ENCODE data around the gene STXBP3. TPM values are rescaled to one million over a fixed set of nuclear protein-coding genes. Genes with fewer than 3 reads are reported as not detected.

Gene STXBP3
- total and polyA plus RNA-seq, 4 donors, result 10.9 to 33.0 (median 23.2) TPM

DNA sequence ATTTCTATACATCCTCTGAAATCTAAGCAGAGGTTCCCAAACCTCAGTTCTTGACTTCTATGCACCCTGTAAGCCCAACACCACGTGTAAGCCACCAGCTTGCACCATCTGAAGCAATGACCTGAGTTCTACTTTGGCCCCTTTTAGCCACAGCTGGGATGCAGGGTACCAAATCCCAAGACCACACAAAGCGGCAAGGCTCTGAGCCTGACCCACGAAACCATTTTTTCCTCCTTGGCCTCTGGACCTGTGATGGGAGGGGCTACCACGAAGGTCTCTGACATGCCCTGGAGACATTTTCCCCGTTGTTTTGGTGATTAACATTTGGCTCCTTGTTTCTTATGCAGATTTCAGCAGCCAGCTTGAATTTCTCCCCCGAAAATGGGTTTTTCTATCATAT, 38.8 kb downstream of the STXBP3 start:
- H3K27ac ChIP-seq (ENCODE audit: low read depth in 1 of 2, low read length in 2 of 2), result no peak overlapping the region
- 95% methylated on average over 6 of the region's 6 CpGs for WGBS
- H3K4me3 ChIP-seq (ENCODE audit: low read depth in 1 of 3, low read length in 3 of 3), result no peak overlapping the region
- no peaks in the 10 kb centered on the region for H3K4me1 ChIP-seq (ENCODE audit: control insufficient read depth in 4 of 4, insufficient read depth in 4 of 4, low read length in 3 of 4)
- no peaks in the 10 kb centered on the region for H3K27me3 ChIP-seq (ENCODE audit: control insufficient read depth in 4 of 4, insufficient read depth in 4 of 4, low read length in 3 of 4)
- H3K9me3 ChIP-seq (ENCODE audit: control insufficient read depth in 4 of 4, low read length in 3 of 4), result peaks cover 2 to 9% (median 7%) of the 10 kb centered on the region in 4 donors
- no peak for TF ChIP-seq YY1 (IDR thresholded peaks at IDR 0.05)
- TF ChIP-seq, protein P1, sequence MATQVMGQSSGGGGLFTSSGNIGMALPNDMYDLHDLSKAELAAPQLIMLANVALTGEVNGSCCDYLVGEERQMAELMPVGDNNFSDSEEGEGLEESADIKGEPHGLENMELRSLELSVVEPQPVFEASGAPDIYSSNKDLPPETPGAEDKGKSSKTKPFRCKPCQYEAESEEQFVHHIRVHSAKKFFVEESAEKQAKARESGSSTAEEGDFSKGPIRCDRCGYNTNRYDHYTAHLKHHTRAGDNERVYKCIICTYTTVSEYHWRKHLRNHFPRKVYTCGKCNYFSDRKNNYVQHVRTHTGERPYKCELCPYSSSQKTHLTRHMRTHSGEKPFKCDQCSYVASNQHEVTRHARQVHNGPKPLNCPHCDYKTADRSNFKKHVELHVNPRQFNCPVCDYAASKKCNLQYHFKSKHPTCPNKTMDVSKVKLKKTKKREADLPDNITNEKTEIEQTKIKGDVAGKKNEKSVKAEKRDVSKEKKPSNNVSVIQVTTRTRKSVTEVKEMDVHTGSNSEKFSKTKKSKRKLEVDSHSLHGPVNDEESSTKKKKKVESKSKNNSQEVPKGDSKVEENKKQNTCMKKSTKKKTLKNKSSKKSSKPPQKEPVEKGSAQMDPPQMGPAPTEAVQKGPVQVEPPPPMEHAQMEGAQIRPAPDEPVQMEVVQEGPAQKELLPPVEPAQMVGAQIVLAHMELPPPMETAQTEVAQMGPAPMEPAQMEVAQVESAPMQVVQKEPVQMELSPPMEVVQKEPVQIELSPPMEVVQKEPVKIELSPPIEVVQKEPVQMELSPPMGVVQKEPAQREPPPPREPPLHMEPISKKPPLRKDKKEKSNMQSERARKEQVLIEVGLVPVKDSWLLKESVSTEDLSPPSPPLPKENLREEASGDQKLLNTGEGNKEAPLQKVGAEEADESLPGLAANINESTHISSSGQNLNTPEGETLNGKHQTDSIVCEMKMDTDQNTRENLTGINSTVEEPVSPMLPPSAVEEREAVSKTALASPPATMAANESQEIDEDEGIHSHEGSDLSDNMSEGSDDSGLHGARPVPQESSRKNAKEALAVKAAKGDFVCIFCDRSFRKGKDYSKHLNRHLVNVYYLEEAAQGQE (IDR thresholded peaks at IDR 0.05), result no peak
- TF ChIP-seq, protein P2, sequence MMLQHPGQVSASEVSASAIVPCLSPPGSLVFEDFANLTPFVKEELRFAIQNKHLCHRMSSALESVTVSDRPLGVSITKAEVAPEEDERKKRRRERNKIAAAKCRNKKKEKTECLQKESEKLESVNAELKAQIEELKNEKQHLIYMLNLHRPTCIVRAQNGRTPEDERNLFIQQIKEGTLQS (IDR thresholded peaks at IDR 0.05), result no peak
- peaks cover 6 to 35% (median 27%) of the 10 kb centered on the region in 4 donors for H3K36me3 ChIP-seq (ENCODE audit: control insufficient read depth in 4 of 4, insufficient read depth in 3 of 4, low read depth in 1 of 4, low read length in 3 of 4)
- no peak overlapping the region for H3K9ac ChIP-seq (ENCODE audit: low read depth in 1 of 2, low read length in 2 of 2)
- DNase-seq (ENCODE audit: low spot score), result no peak

DNA sequence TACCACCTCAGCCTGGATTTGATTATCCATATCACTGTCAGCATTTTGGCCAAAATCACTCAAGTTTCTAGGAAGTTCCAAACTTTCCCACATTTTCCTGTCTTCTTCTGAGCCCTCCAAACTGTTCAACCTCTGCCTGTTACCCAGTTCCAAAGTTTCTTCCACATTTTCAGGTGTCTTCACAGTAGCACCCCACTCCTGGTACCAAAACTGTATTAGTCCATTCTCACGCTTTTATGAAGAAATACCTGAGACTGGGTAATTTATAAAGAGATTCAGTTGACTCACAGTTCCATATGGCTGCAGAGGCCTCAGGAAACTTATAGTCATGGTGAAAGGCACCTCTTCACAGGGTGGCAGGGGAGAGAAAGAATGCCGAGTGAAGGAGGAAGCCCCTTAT, 39.4 kb downstream of the STXBP3 start:
- no peaks in the 10 kb centered on the region for H3K27me3 ChIP-seq (ENCODE audit: control insufficient read depth in 4 of 4, insufficient read depth in 4 of 4, low read length in 3 of 4)
- no peak for DNase-seq (ENCODE audit: low spot score)
- no peak overlapping the region for H3K4me3 ChIP-seq (ENCODE audit: low read depth in 1 of 3, low read length in 3 of 3)
- no peak overlapping the region for H3K27ac ChIP-seq (ENCODE audit: low read depth in 1 of 2, low read length in 2 of 2)
- H3K9me3 ChIP-seq (ENCODE audit: control insufficient read depth in 4 of 4, low read length in 3 of 4), result peaks cover 2 to 9% (median 7%) of the 10 kb centered on the region in 4 donors
- no peak overlapping the region for H3K9ac ChIP-seq (ENCODE audit: low read depth in 1 of 2, low read length in 2 of 2)
- H3K36me3 ChIP-seq (ENCODE audit: control insufficient read depth in 4 of 4, insufficient read depth in 3 of 4, low read depth in 1 of 4, low read length in 3 of 4), result peaks cover 6 to 35% (median 27%) of the 10 kb centered on the region in 4 donors
- no peaks in the 10 kb centered on the region for H3K4me1 ChIP-seq (ENCODE audit: control insufficient read depth in 4 of 4, insufficient read depth in 4 of 4, low read length in 3 of 4)
- WGBS, result 98% methylated on average over 2 of the region's 2 CpGs
- TF ChIP-seq JUND (IDR thresholded peaks at IDR 0.05) (no peak), HNF4A (conservative IDR thresholded peaks at IDR 0.05) (no peak), RXRA (IDR thresholded peaks at IDR 0.05) (no peak), RAD21 (IDR thresholded peaks at IDR 0.05) (no peak), EGR1 (IDR thresholded peaks at IDR 0.05; ENCODE audit: low read depth in 2 of 2) (no peak), TAF1 (conservative IDR thresholded peaks at IDR 0.05) (no peak), SP1 (IDR thresholded peaks at IDR 0.05) (no peak), NR2F2 (IDR thresholded peaks at IDR 0.05) (no peak), FOXA1 (IDR thresholded peaks at IDR 0.05) (no peak), YY1 (IDR thresholded peaks at IDR 0.05) (no peak), HNF4G (IDR thresholded peaks at IDR 0.05) (no peak), GABPA (IDR thresholded peaks at IDR 0.05 in 1 of 2, conservative IDR thresholded peaks at IDR 0.05 in 1 of 2) (no peak)
- TF ChIP-seq, protein P3, sequence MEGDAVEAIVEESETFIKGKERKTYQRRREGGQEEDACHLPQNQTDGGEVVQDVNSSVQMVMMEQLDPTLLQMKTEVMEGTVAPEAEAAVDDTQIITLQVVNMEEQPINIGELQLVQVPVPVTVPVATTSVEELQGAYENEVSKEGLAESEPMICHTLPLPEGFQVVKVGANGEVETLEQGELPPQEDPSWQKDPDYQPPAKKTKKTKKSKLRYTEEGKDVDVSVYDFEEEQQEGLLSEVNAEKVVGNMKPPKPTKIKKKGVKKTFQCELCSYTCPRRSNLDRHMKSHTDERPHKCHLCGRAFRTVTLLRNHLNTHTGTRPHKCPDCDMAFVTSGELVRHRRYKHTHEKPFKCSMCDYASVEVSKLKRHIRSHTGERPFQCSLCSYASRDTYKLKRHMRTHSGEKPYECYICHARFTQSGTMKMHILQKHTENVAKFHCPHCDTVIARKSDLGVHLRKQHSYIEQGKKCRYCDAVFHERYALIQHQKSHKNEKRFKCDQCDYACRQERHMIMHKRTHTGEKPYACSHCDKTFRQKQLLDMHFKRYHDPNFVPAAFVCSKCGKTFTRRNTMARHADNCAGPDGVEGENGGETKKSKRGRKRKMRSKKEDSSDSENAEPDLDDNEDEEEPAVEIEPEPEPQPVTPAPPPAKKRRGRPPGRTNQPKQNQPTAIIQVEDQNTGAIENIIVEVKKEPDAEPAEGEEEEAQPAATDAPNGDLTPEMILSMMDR (IDR thresholded peaks at IDR 0.05; ENCODE audit: low read depth, low read length, missing input control), result no peak
- TF ChIP-seq, protein P4, sequence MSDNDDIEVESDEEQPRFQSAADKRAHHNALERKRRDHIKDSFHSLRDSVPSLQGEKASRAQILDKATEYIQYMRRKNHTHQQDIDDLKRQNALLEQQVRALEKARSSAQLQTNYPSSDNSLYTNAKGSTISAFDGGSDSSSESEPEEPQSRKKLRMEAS (IDR thresholded peaks at IDR 0.05), result no peak
- TF ChIP-seq, protein P2 (IDR thresholded peaks at IDR 0.05), result no peak
- TF ChIP-seq, protein P1 (IDR thresholded peaks at IDR 0.05), result no peak

Data from liver (tissue), 9 donors.